GM18873 (cell line): ENCODE results near the gene NUP210.
"Not testable (repeated sequence)": the region's sequence is repeated elsewhere in the genome, so short reads cannot be mapped to it uniquely, and the experiment has no call there.

Experiments
- ATAC-seq: cut with Tn5 transposase; IDR thresholded peaks from one replicate; pipeline ENCODE4 v1.9.1; 2021; ENCODE audit warnings: mild to moderate bottlenecking, moderate library complexity, moderate number of reproducible peaks; ENCODE audit not compliant: unreplicated experiment, low FRiP score

NUP210 gene

GRCh38 chr3:13378155-13378554 is 42.0 kb downstream of the NUP210 start:
- peak; percentile 70 for ATAC-seq

- not testable (repeated sequence) for ATAC-seq
These were observed 42.4 kb downstream of the NUP210 start for GRCh38 chr3:13377741-13378140.

GRCh38 chr3:13377021-13377420 is 43.1 kb downstream of the NUP210 start:
- no peak for ATAC-seq

- ATAC-seq = no peak
These were observed 44.0 kb downstream of the NUP210 start for GRCh38 chr3:13376091-13376490.

GRCh38 chr3:13375464-13375863 is 44.7 kb downstream of the NUP210 start:
- ATAC-seq = no peak

GRCh38 chr3:13373975-13374586 is 46.0 kb downstream of the NUP210 start:
- ATAC-seq = no peak

GRCh38 chr3:13372656-13373055 is 47.5 kb downstream of the NUP210 start:
- ATAC-seq = no peak

- no peak for ATAC-seq
These were observed 48.0 kb downstream of the NUP210 start for GRCh38 chr3:13372126-13372525.

- ATAC-seq = no peak
These were observed 48.7 kb downstream of the NUP210 start for GRCh38 chr3:13371100-13372075.

- no peak for ATAC-seq
These were observed 49.5 kb downstream of the NUP210 start for GRCh38 chr3:13370609-13371008.

- ATAC-seq = no peak
These were observed 50.1 kb downstream of the NUP210 start for GRCh38 chr3:13370055-13370454.

- ATAC-seq = no peak
These were observed 51.3 kb downstream of the NUP210 start for GRCh38 chr3:13368834-13369233.

GRCh38 chr3:13367728-13368127 is 52.4 kb downstream of the NUP210 start:
- no peak for ATAC-seq

- no peak for ATAC-seq
These were observed 54.4 kb downstream of the NUP210 start for GRCh38 chr3:13365390-13366379.

GRCh38 chr3:13364602-13365271 is 55.4 kb downstream of the NUP210 start:
- no peak for ATAC-seq

- no peak for ATAC-seq
These were observed 57.6 kb downstream of the NUP210 start for GRCh38 chr3:13362551-13362950.

GRCh38 chr3:13359916-13360315 is 60.2 kb downstream of the NUP210 start:
- ATAC-seq = no peak

- ATAC-seq = no peak
These were observed 61.5 kb downstream of the NUP210 start for GRCh38 chr3:13358643-13359042.

- no peak for ATAC-seq
These were observed 62.1 kb downstream of the NUP210 start for GRCh38 chr3:13358051-13358450.

- no peak for ATAC-seq
These were observed 63.0 kb downstream of the NUP210 start for GRCh38 chr3:13357074-13357473.
